BLaER1 (cell line): Measurements from ENCODE around the gene ZNF407.

Source experiments
- H3K27ac ChIP-seq: shearing (Covaris generic); formaldehyde crosslinking; 2 replicates; pipeline ENCODE4 v1.8.1; 2022
- H3K27me3 ChIP-seq: shearing (Covaris generic); formaldehyde crosslinking; 2 replicates; pipeline ENCODE4 v1.8.1; 2022
- H3K36me3 ChIP-seq: shearing (Covaris generic); formaldehyde crosslinking; 2 replicates; pipeline ENCODE4 v1.8.1; 2022
- H3K4me1 ChIP-seq: shearing (Covaris generic); formaldehyde crosslinking; 2 replicates; pipeline ENCODE4 v1.8.1; 2022
- H3K4me2 ChIP-seq: shearing (Covaris generic); formaldehyde crosslinking; 2 replicates; pipeline ENCODE4 v1.8.1; 2022
- H3K4me3 ChIP-seq: shearing (Covaris generic); formaldehyde crosslinking; 2 replicates; pipeline ENCODE4 v1.8.1; 2022
- H3K9ac ChIP-seq: shearing (Covaris generic); formaldehyde crosslinking; 2 replicates; pipeline ENCODE4 v1.8.1; 2022
- H3K9me3 ChIP-seq: shearing (Covaris generic); formaldehyde crosslinking; 2 replicates; pipeline ENCODE4 v1.8.1; 2022
- H4K20me1 ChIP-seq: shearing (Covaris generic); formaldehyde crosslinking; 2 replicates; pipeline ENCODE4 v1.8.1; 2022
- Cebpa-rat ChIP-seq: shearing (Covaris generic); IDR thresholded peaks from 2 replicates; pipeline ENCODE4 v1.8.1; 2022

ZNF407 gene

GRCh38 chr18:74734013-74734444 is 136.4 kb downstream of the ZNF407 start:
- Histone ChIP-seq H3K9ac (no peak overlapping the region), H3K4me3 (no peak overlapping the region), H3K27ac (no peak overlapping the region), H3K36me3 (0 out of 2 replicates have a peak, but pooled peaks cover 2% of the 10 kb centered on the region), H3K9me3 (no peaks in the 10 kb centered on the region), H3K4me1 (no peaks in the 10 kb centered on the region), H4K20me1 (no peaks in the 10 kb centered on the region), H3K4me2 (no peak overlapping the region), H3K27me3 (no peaks in the 10 kb centered on the region)
- no peak for TF ChIP-seq Cebpa-rat

GRCh38 chr18:74739926-74740325 is 142.3 kb downstream of the ZNF407 start:
- H3K4me3 ChIP-seq: no peak overlapping the region
- no peak for TF ChIP-seq Cebpa-rat

GRCh38 chr18:74742573-74743243 is 145.0 kb downstream of the ZNF407 start:
- Histone ChIP-seq H3K4me1 (no peaks in the 10 kb centered on the region), H3K9ac (no peak overlapping the region), H3K36me3 (0 out of 2 replicates have a peak, but pooled peaks cover 4% of the 10 kb centered on the region), H3K27ac (no peak overlapping the region), H3K27me3 (no peaks in the 10 kb centered on the region), H3K4me2 (no peak overlapping the region), H4K20me1 (no peaks in the 10 kb centered on the region), H3K4me3 (no peak overlapping the region), H3K9me3 (no peaks in the 10 kb centered on the region)
- no peak for TF ChIP-seq Cebpa-rat

More at GRCh38 chr18:74739926-74740325, 142.3 kb downstream of the ZNF407 start:
- no peak overlapping the region for H3K9ac ChIP-seq
- H3K27ac ChIP-seq: no peak overlapping the region
- H3K9me3 ChIP-seq: no peaks in the 10 kb centered on the region
- no peaks in the 10 kb centered on the region for H4K20me1 ChIP-seq
- no peaks in the 10 kb centered on the region for H3K4me1 ChIP-seq
- H3K27me3 ChIP-seq: no peaks in the 10 kb centered on the region
- 0 out of 2 replicates have a peak, but pooled peaks cover 4% of the 10 kb centered on the region for H3K36me3 ChIP-seq
- H3K4me2 ChIP-seq: no peak overlapping the region

GRCh38 chr18:74745633-74746403 is 148.1 kb downstream of the ZNF407 start:
- Histone ChIP-seq H3K27me3 (no peaks in the 10 kb centered on the region), H3K4me3 (no peak overlapping the region), H3K4me1 (no peaks in the 10 kb centered on the region), H3K9ac (no peak overlapping the region), H3K9me3 (no peaks in the 10 kb centered on the region), H4K20me1 (no peaks in the 10 kb centered on the region), H3K27ac (no peak overlapping the region), H3K4me2 (no peak overlapping the region), H3K36me3 (no peaks in the 10 kb centered on the region)
- TF ChIP-seq Cebpa-rat: no peak

GRCh38 chr18:74748809-74749208 is 151.1 kb downstream of the ZNF407 start:
- no peak for TF ChIP-seq Cebpa-rat
- Histone ChIP-seq H3K4me2 (no peak overlapping the region), H4K20me1 (no peaks in the 10 kb centered on the region), H3K36me3 (no peaks in the 10 kb centered on the region), H3K9me3 (no peaks in the 10 kb centered on the region; the same call in 1 of the 2 replicates), H3K4me1 (no peaks in the 10 kb centered on the region), H3K27ac (no peak overlapping the region), H3K9ac (no peak overlapping the region), H3K27me3 (no peaks in the 10 kb centered on the region), H3K4me3 (no peak overlapping the region)

DNA sequence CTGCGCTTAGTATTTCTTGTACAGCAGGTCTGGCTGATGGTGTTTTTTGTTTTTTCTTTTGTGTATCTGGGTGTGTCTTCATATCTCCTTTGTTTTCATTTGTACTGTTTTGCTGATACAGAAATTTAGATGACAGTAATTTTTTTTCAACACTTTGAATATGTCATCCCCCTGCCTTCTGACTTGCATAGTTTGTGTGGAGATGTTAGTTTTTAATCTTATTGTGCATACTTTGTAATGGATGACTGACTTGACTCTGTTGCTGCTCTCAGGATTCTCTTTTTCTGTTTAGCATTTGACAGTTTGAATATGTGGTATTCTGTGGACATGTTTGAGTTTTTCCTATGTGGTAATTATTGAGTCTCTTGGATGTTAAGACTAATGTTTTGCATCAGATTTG is 161.3 kb downstream of the ZNF407 start:
- H3K4me3 ChIP-seq: no peak overlapping the region
- TF ChIP-seq Cebpa-rat: no peak

DNA sequence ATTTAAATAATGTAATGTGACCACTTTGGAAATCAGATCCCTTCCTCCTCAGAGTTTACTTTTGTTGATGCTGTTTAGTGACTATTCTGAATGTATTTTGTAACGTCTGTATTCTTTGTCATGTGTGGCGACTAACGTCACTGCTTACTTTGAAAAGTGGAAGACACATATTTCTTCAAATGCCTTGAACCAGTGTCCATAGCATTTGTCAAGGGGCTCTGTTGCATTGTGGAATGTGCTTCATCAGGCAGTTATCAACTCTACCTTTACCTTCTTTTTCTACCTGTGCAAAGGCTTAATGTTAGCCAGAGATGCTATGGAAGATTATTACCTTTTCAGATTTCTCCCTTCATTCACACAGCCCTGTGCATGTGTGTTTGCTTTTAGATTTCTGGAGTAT is 162.4 kb downstream of the ZNF407 start:
- Histone ChIP-seq H4K20me1 (no peaks in the 10 kb centered on the region), H3K9ac (no peak overlapping the region), H3K9me3 (peaks cover 22% of the 10 kb centered on the region), H3K4me2 (no peak overlapping the region), H3K27me3 (no peaks in the 10 kb centered on the region), H3K4me3 (no peak overlapping the region), H3K4me1 (no peaks in the 10 kb centered on the region), H3K27ac (no peak overlapping the region), H3K36me3 (no peaks in the 10 kb centered on the region)
- TF ChIP-seq Cebpa-rat: no peak

More for the DNA sequence above, 161.3 kb downstream of the ZNF407 start:
- no peaks in the 10 kb centered on the region for H3K27me3 ChIP-seq
- H3K36me3 ChIP-seq: no peaks in the 10 kb centered on the region
- H3K9ac ChIP-seq: no peak overlapping the region
- H3K4me2 ChIP-seq: no peak overlapping the region
- no peaks in the 10 kb centered on the region for H4K20me1 ChIP-seq
- H3K4me1 ChIP-seq: no peaks in the 10 kb centered on the region
- peaks cover 22% of the 10 kb centered on the region for H3K9me3 ChIP-seq
- H3K27ac ChIP-seq: no peak overlapping the region

DNA sequence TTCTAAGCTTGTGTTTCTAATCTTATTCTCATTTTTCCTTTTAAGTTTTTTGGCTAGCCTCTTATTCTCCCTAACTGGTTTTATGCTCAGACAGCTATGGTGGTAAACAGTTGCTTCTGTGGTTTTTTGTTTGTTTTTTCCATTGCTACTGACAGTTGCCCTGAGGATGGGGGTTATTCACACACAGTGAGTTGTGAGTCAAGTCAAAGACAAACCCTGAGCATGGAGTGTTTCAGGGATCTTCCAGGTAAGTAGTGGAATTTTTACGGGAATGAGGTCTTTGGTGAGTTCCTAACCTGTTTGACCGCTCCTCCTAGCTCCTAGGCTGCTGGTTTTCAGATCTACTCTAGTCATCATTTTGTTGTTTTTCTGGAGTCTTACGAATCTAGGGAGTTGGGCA is 162.8 kb downstream of the ZNF407 start:
- H3K36me3 ChIP-seq: no peaks in the 10 kb centered on the region
- no peak overlapping the region for H3K27ac ChIP-seq

GRCh38 chr18:74766251-74766650 is 168.6 kb downstream of the ZNF407 start:
- no peaks in the 10 kb centered on the region for H3K27me3 ChIP-seq
- H3K4me1 ChIP-seq: no peaks in the 10 kb centered on the region
- no peak overlapping the region for H3K9ac ChIP-seq
- no peak overlapping the region for H3K4me3 ChIP-seq
- no peaks in the 10 kb centered on the region for H4K20me1 ChIP-seq
- no peak for TF ChIP-seq Cebpa-rat
- H3K27ac ChIP-seq: no peak overlapping the region
- H3K9me3 ChIP-seq: no peaks in the 10 kb centered on the region
- peaks cover 5% of the 10 kb centered on the region; the same call in 1 of the 2 replicates for H3K36me3 ChIP-seq
- H3K4me2 ChIP-seq: no peak overlapping the region

More for the DNA sequence above, 162.8 kb downstream of the ZNF407 start:
- Histone ChIP-seq H3K9me3 (peaks cover 22% of the 10 kb centered on the region), H3K27me3 (no peaks in the 10 kb centered on the region), H3K4me1 (no peaks in the 10 kb centered on the region), H3K4me2 (no peak overlapping the region), H4K20me1 (no peaks in the 10 kb centered on the region), H3K4me3 (no peak overlapping the region), H3K9ac (no peak overlapping the region)
- TF ChIP-seq Cebpa-rat: no peak

DNA sequence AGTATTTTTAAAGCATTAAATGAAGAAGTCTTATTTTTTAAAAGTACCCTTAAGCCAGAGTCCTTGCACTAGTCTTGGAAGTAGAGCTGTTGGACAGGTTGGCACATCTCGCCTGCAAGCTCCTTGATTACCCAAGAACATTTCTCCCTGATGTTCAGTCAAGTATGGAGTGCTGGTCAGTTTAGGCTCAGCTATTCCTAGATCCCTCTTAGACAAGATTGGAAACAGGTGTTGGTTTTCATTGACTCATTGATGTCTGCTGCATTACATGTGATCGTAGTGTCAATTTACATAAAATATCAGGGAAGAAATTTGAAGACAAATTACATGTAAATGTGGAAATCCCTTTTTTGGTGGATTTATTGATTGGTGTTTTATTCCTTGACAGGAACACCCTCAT is 170.4 kb downstream of the ZNF407 start:
- H3K4me2 ChIP-seq: no peak overlapping the region
- H3K27me3 ChIP-seq: no peaks in the 10 kb centered on the region
- no peaks in the 10 kb centered on the region for H3K9me3 ChIP-seq
- H3K9ac ChIP-seq: no peak overlapping the region
- H4K20me1 ChIP-seq: no peaks in the 10 kb centered on the region
- no peak for TF ChIP-seq Cebpa-rat
- no peak overlapping the region for H3K4me3 ChIP-seq
- peaks cover 5% of the 10 kb centered on the region; the same call in 1 of the 2 replicates for H3K36me3 ChIP-seq
- H3K4me1 ChIP-seq: no peaks in the 10 kb centered on the region
- H3K27ac ChIP-seq: no peak overlapping the region
